Spleen (tissue), 13 donors: ENCODE results near the gene STXBP5. TPM values are rescaled to one million over a fixed set of nuclear protein-coding genes. Genes with fewer than 3 reads are reported as not detected.
A peak's percentile ranks its signal among the peaks of the same experiment; 100 is the strongest.

Experiments
- DNase-seq: peaks from one replicate; pipeline ENCODE4 v3.0.0-alpha.2; 2020
- H3K27ac ChIP-seq, 8 donors: fragments of 200-600 bp; sonication (generic) in 7 of 8; 1 replicate in 4 of 8; 2 replicates in 4 of 8; pipeline versions ENCODE4 v1.5.0 to v1.8.0; 2016 to 2021; ENCODE audit warnings: inconsistent platforms in 4 of 8, mild to moderate bottlenecking in 4 of 8, moderate library complexity in 1 of 8
- H3K27me3 ChIP-seq, 7 donors: fragments of 200-600 bp; sonication (generic) in 6 of 7; replicated peaks in 1 of 7; 1 replicate in 4 of 7; 2 replicates in 3 of 7; pipeline versions ENCODE4 v1.5.0 to v1.8.0; 2016 to 2021; ENCODE audit warnings: inconsistent platforms in 3 of 7, mild to moderate bottlenecking in 1 of 7
- H3K36me3 ChIP-seq, 6 donors: fragments of 200-600 bp; sonication (generic) in 5 of 6; 1 replicate in 4 of 6; 2 replicates in 2 of 6; pipeline versions ENCODE4 v1.5.0 to v1.8.0; 2016 to 2021; ENCODE audit warnings: inconsistent platforms in 2 of 6
- H3K4me1 ChIP-seq, 6 donors: fragments of 200-600 bp; sonication (generic) in 5 of 6; 1 replicate in 3 of 6; 2 replicates in 3 of 6; pipeline versions ENCODE4 v1.5.0 to v1.8.0; 2016 to 2021; ENCODE audit warnings: inconsistent platforms in 3 of 6
- H3K4me3 ChIP-seq, 8 donors: fragments of 200-600 bp; sonication (generic) in 7 of 8; 1 replicate in 4 of 8; 2 replicates in 4 of 8; pipeline versions ENCODE4 v1.5.0 to v1.8.0; 2016 to 2021; ENCODE audit warnings: inconsistent platforms in 4 of 8, mild to moderate bottlenecking in 4 of 8, moderate library complexity in 2 of 8
- H3K9me3 ChIP-seq, 8 donors: fragments of 200-600 bp; sonication (generic) in 7 of 8; 1 replicate in 4 of 8; 2 replicates in 4 of 8; pipeline versions ENCODE4 v1.5.0 to v1.8.0; 2016 to 2021; ENCODE audit warnings: inconsistent platforms in 4 of 8
- CTCF ChIP-seq, 11 experiments: fragments of 200-600 bp in 7 of 11; fragments of 450-650 bp in 4 of 11; sonication (generic) in 4 of 11; IDR thresholded peaks in 8 of 11; conservative IDR thresholded peaks in 3 of 11; 1 replicate in 7 of 11; 2 replicates in 4 of 11; pipeline versions ENCODE4 v1.4.0 to v1.8.0; 2016 to 2021; ENCODE audit warnings: antibody characterized with exemption in 11 of 11, inconsistent platforms in 4 of 11, mild to moderate bottlenecking in 1 of 11
- POLR2A ChIP-seq, 3 donors: fragments of 450-650 bp; IDR thresholded peaks; one replicate each; pipeline ENCODE4 v1.5.1; 2017; ENCODE audit warnings: antibody characterized with exemption in 3 of 3, mild to moderate bottlenecking in 1 of 3
- POLR2AphosphoS5 ChIP-seq, 3 donors: sonication (generic); formaldehyde crosslinking; IDR thresholded peaks; one replicate each; pipeline ENCODE4 v1.5.1; 2017; ENCODE audit warnings: antibody characterized with exemption in 3 of 3
- WGBS, 5 donors: extraction: QIAGEN DNeasy Blood & Tissue Kit in 3 of 5; methylation state at CpG; one replicate each; pipeline versions ENCODE4 v1.1.5 to v1.1.7; 2013 to 2018; 5-methylcytosine and 5-hydroxymethylcytosine counted together
- intact Hi-C: fragments of 100-400 bp; cut with DNase I; formaldehyde crosslinking; loops from one replicate; pipeline ENCODE4 v1.15.0; 2023; ENCODE audit warnings: low total_unique reads
- long read RNA-seq, 2 donors: transcript quantifications; one replicate each; lab custom pipeline, GENCODE V29; 2026
- polyA plus RNA-seq, 3 donors: library from polyadenylated mRNA; stranded (reverse); fragments of 200-250 nt; gene quantifications; one replicate each; pipeline ENCODE4 v1.2.1, GENCODE V29; 2013
- total RNA-seq, 7 donors: library from RNA; depleted of rRNA in 3 of 7; stranded (reverse); fragments of >200 nt in 3 of 7; fragmentation: NEBNext Ultra II Directional in 4 of 7; extraction: Animal tissue kit (Norgen Biotek cat#: 25700) in 4 of 7; gene quantifications; one replicate each; pipeline versions ENCODE4 v1.1.0 to v1.2.1, GENCODE V29; 2016 to 2021
- donor health status: healthy with polysubstance abuse.
- donor health status: DM: no; HTN: no; CAD: no; lungs with moderate emphysema.
- donor health status: DM: no; HTN: no; CAD: no.
- donor health status: Bipolar disorder and iron deficiency.
- donor health status: healthy.
- donor health status: DM: no; HTN: no; CAD: no.
- donor health status: DM: yes; HTN: yes; CAD: no.

STXBP5 gene
- total RNA-seq (10 to 100 TPM; 27.6 to 51.1 (median 34.8) TPM), polyA plus RNA-seq (1 to 10 TPM; 6.5 to 8.1 (median 7.7) TPM)
- long read RNA-seq, donor 1, full-length matches to known transcripts = 2 of 2 reads
- long read RNA-seq, donor 1, partial matches to known transcripts = 0 of 2 reads
- long read RNA-seq, donor 1, other reads (novel, unspliced or antisense) = 0 of 2 reads
- long read RNA-seq, donor 2 = 0 reads

GRCh38 chr6:147204060-147204785 is at the start of gene STXBP5:
STXBP5 (plus strand) TSS chr6:147204417; CDS start chr6:147204533, 116 bp downstream.
- Histone ChIP-seq H3K27ac (peak within 1 kb of the TSS; percentile 83 to 98 (median 96)), H3K36me3 (no peaks in the 10 kb centered on the region), H3K4me1 (peaks cover 10 to 57% (median 34%) of the 10 kb centered on the region in 6 donors), H3K9me3 (no peaks in the 10 kb centered on the region), H3K27me3 (no peaks in the 10 kb centered on the region), H3K4me3 (peak within 1 kb of the TSS; percentile 57 to 79 (median 72))
- peak; percentile 91 for DNase-seq
- intact Hi-C loops = no loop called here
- 0 to 1% (median 0%) methylated on average over 44 to 85 of the region's 85 CpGs for WGBS, 5 donors
- TF ChIP-seq CTCF (IDR thresholded peaks at IDR 0.05 in 8 of 11, conservative IDR thresholded peaks at IDR 0.05 in 3 of 11) (no peak), POLR2A (IDR thresholded peaks at IDR 0.05) (no peak), POLR2AphosphoS5 (IDR thresholded peaks at IDR 0.05) (peak; percentile 69 to 87 (median 85))

- Histone ChIP-seq H3K36me3 (no peaks in the 10 kb centered on the region), H3K27ac (no peak overlapping the region), H3K4me1 (no peaks in the 10 kb centered on the region), H3K27me3 (no peaks in the 10 kb centered on the region), H3K9me3 (no peaks in the 10 kb centered on the region), H3K4me3 (no peak overlapping the region)
- intact Hi-C loops = no loop called here
- DNase-seq = no peak
- 47 to 89% (median 68%) methylated on average over 1 of the region's 1 CpG for WGBS, 5 donors
- TF ChIP-seq CTCF (IDR thresholded peaks at IDR 0.05 in 8 of 11, conservative IDR thresholded peaks at IDR 0.05 in 3 of 11) (no peak), POLR2A (IDR thresholded peaks at IDR 0.05) (no peak), POLR2AphosphoS5 (IDR thresholded peaks at IDR 0.05) (no peak)
Observed at GRCh38 chr6:147154454-147154853, 49.8 kb upstream of the STXBP5 start.

GRCh38 chr6:147156218-147156617 is 48.0 kb upstream of the STXBP5 start:
- no peak for DNase-seq
- Histone ChIP-seq H3K4me3 (no peak overlapping the region), H3K9me3 (no peaks in the 10 kb centered on the region), H3K27ac (peak overlapping the region in 1 of 8 donors; percentile 17), H3K4me1 (no peaks in the 10 kb centered on the region), H3K36me3 (no peaks in the 10 kb centered on the region), H3K27me3 (no peaks in the 10 kb centered on the region)
- intact Hi-C loops = no loop called here
- no peak for TF ChIP-seq POLR2AphosphoS5 (IDR thresholded peaks at IDR 0.05)
- TF ChIP-seq CTCF (IDR thresholded peaks at IDR 0.05 in 8 of 11, conservative IDR thresholded peaks at IDR 0.05 in 3 of 11) = no peak
- no peak for TF ChIP-seq POLR2A (IDR thresholded peaks at IDR 0.05)

GRCh38 chr6:147156799-147157382 is 47.3 kb upstream of the STXBP5 start:
- no peaks in the 10 kb centered on the region for H3K27me3 ChIP-seq
- H3K36me3 ChIP-seq = no peaks in the 10 kb centered on the region
- no peak overlapping the region for H3K4me3 ChIP-seq
- DNase-seq = no peak
- TF ChIP-seq CTCF (IDR thresholded peaks at IDR 0.05 in 8 of 11, conservative IDR thresholded peaks at IDR 0.05 in 3 of 11) (no peak), POLR2A (IDR thresholded peaks at IDR 0.05) (no peak), POLR2AphosphoS5 (IDR thresholded peaks at IDR 0.05) (no peak)
- WGBS, 5 donors = 75 to 89% (median 85%) methylated on average over 4 of the region's 4 CpGs
- no peak overlapping the region for H3K27ac ChIP-seq
- intact Hi-C loops = no loop called here
- H3K9me3 ChIP-seq = no peaks in the 10 kb centered on the region
- no peaks in the 10 kb centered on the region for H3K4me1 ChIP-seq
